Breast epithelium (tissue), 3 donors: ENCODE measurements around the gene SERPINB6.

Source experiments
- CTCF ChIP-seq, 3 donors: fragments of 450-650 bp; IDR thresholded peaks; one replicate each; pipeline ENCODE4 v1.5.1; 2016 to 2017; ENCODE audit warnings: antibody characterized with exemption in 3 of 3, mild to moderate bottlenecking in 3 of 3, moderate library complexity in 3 of 3
- POLR2A ChIP-seq: fragments of 450-650 bp; IDR thresholded peaks from one replicate; pipeline ENCODE4 v1.6.1; 2016; ENCODE audit warnings: antibody characterized with exemption, mild to moderate bottlenecking, moderate library complexity
- POLR2AphosphoS5 ChIP-seq, 3 donors: sonication (generic); formaldehyde crosslinking; IDR thresholded peaks; one replicate each; pipeline ENCODE4 v1.6.1; 2017; ENCODE audit warnings: antibody characterized with exemption in 3 of 3

- TF ChIP-seq CTCF (IDR thresholded peaks at IDR 0.05) (no peak), POLR2AphosphoS5 (IDR thresholded peaks at IDR 0.05) (no peak), POLR2A (no peak)
Observed at GRCh38 chr6:2917065-2917464, 54.3 kb downstream of the SERPINB6 start.
